HG03558 (cell line): ENCODE data around the gene CD46.

Experiments
- ATAC-seq: cut with Tn5 transposase; IDR thresholded peaks from one replicate; pipeline ENCODE4 v1.9.1; 2021; ENCODE audit warnings: moderate number of reproducible peaks; ENCODE audit not compliant: unreplicated experiment; ENCODE audit errors: extremely low read depth

Gene CD46

GRCh38 chr1:207825719-207826556 is 74.1 kb downstream of the CD46 start:
- peak; percentile 59 for ATAC-seq

- ATAC-seq: no peak
These were observed 75.0 kb downstream of the CD46 start for GRCh38 chr1:207826557-207827487.

- ATAC-seq: no peak
These were observed 75.6 kb downstream of the CD46 start for GRCh38 chr1:207827488-207827830.

- ATAC-seq: no peak
These were observed 76.2 kb downstream of the CD46 start for GRCh38 chr1:207828046-207828445.

GRCh38 chr1:207828485-207829158 is 76.8 kb downstream of the CD46 start:
- no peak for ATAC-seq

GRCh38 chr1:207829576-207829975 is 77.7 kb downstream of the CD46 start:
- ATAC-seq: no peak

- no peak for ATAC-seq
These were observed 78.9 kb downstream of the CD46 start for GRCh38 chr1:207830788-207831187.

- peak; percentile 81 for ATAC-seq
These were observed 79.9 kb downstream of the CD46 start for GRCh38 chr1:207831517-207832327.

- no peak for ATAC-seq
These were observed 80.9 kb downstream of the CD46 start for GRCh38 chr1:207832796-207833195.

- ATAC-seq: no peak
These were observed 81.5 kb downstream of the CD46 start for GRCh38 chr1:207833381-207833780.

GRCh38 chr1:207833956-207834660 is 82.3 kb downstream of the CD46 start:
- no peak for ATAC-seq

GRCh38 chr1:207835958-207836357 is 84.1 kb downstream of the CD46 start:
- no peak for ATAC-seq

GRCh38 chr1:207836591-207837347 is 84.9 kb downstream of the CD46 start:
- ATAC-seq: no peak

- ATAC-seq: no peak
These were observed 85.8 kb downstream of the CD46 start for GRCh38 chr1:207837673-207838072.

GRCh38 chr1:207838156-207839082 is 86.6 kb downstream of the CD46 start:
- no peak for ATAC-seq

GRCh38 chr1:207839083-207839413 is 87.2 kb downstream of the CD46 start:
- no peak for ATAC-seq

GRCh38 chr1:207840380-207840779 is 88.5 kb downstream of the CD46 start:
- no peak for ATAC-seq

- no peak for ATAC-seq
These were observed 89.4 kb downstream of the CD46 start for GRCh38 chr1:207841293-207841692.
